Tibial artery (tissue), 4 donors: ENCODE data around the gene MATCAP1.

Experiments used
- DNase-seq, 2 donors: peaks; one replicate each; pipeline ENCODE4 v3.0.0-alpha.2; 2019
- H3K27ac ChIP-seq, 2 donors: fragments of 200-600 bp; sonication (generic) in 1 of 2; 1 replicate in 1 of 2; 2 replicates in 1 of 2; pipeline ENCODE4 v1.5.1; 2018 to 2019; ENCODE audit warnings: mild to moderate bottlenecking in 1 of 2
- H3K27me3 ChIP-seq, 2 donors: fragments of 200-600 bp; sonication (generic) in 1 of 2; one replicate each; pipeline versions ENCODE4 v1.5.1 to v1.6.0; 2016 to 2019
- H3K36me3 ChIP-seq, 3 donors: fragments of 200-600 bp; sonication (generic) in 2 of 3; one replicate each; pipeline ENCODE4 v1.5.1; 2016 to 2019; ENCODE audit warnings: mild to moderate bottlenecking in 2 of 3
- H3K4me1 ChIP-seq, 4 donors: fragments of 200-600 bp; sonication (generic) in 2 of 4; 1 replicate in 3 of 4; 2 replicates in 1 of 4; pipeline ENCODE4 v1.5.1; 2016 to 2019
- H3K4me3 ChIP-seq, 2 donors: fragments of 200-600 bp; sonication (generic) in 1 of 2; 1 replicate in 1 of 2; 2 replicates in 1 of 2; pipeline ENCODE4 v1.5.1; 2018 to 2019; ENCODE audit warnings: mild to moderate bottlenecking in 2 of 2
- H3K9me3 ChIP-seq, 3 donors: fragments of 200-600 bp; sonication (generic) in 1 of 3; one replicate each; pipeline ENCODE4 v1.5.1; 2016 to 2019
- CTCF ChIP-seq, 2 experiments: fragments of 200-600 bp in 1 of 2; fragments of 450-650 bp in 1 of 2; IDR thresholded peaks; one replicate each; pipeline ENCODE4 v1.5.1; 2017 to 2019; ENCODE audit warnings: antibody characterized with exemption in 2 of 2, mild to moderate bottlenecking in 1 of 2, moderate library complexity in 1 of 2
- intact Hi-C: fragments of 100-400 bp; cut with DNase I; formaldehyde crosslinking; loops from one replicate; pipeline ENCODE4 v1.15.0; 2023; ENCODE audit warnings: low total_unique reads

The MATCAP1 gene

GRCh38 chr16:67228034-67228785 is 44.4 kb upstream of the MATCAP1 start:
- peaks cover 0 to 26% (median 16%) of the 10 kb centered on the region in 4 donors for H3K4me1 ChIP-seq
- peak overlapping the region in 1 of 2 donors; percentile 79 for H3K27ac ChIP-seq
- no peaks in the 10 kb centered on the region for H3K27me3 ChIP-seq
- TF ChIP-seq CTCF (IDR thresholded peaks at IDR 0.05) = no peak
- H3K36me3 ChIP-seq = peaks cover 21 to 43% (median 43%) of the 10 kb centered on the region in 3 donors
- no peak for DNase-seq
- intact Hi-C loops = loop anchor here (2.0 kb wide), 1 partner anchor 17 kb away; no protein-coding TSS in a partner anchor
- H3K9me3 ChIP-seq = no peaks in the 10 kb centered on the region
- peak overlapping the region; percentile 81 to 83 for H3K4me3 ChIP-seq

DNA sequence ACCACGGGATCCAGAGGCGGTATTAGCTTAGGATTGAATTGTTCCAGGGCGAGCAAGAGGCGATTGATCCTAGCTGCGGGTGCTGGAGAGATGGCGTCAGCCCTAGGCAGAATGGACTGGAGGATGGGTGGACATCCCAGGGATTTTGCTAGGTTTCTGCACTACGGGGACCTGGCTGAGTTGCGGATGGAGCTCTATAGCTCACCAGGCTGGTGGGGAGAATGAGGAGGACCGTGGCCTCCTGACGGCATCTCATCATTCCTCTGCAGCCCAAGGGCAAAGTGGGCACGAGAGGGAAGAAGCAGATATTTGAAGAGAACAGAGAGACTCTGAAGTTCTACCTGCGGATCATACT is 43.8 kb upstream of the MATCAP1 start:
- H3K4me3 ChIP-seq = peak overlapping the region; percentile 81 to 83
- intact Hi-C loops = no loop called here
- no peaks in the 10 kb centered on the region for H3K27me3 ChIP-seq
- H3K36me3 ChIP-seq = peaks cover 21 to 41% (median 38%) of the 10 kb centered on the region in 3 donors
- H3K9me3 ChIP-seq = no peaks in the 10 kb centered on the region
- peak overlapping the region; percentile 79 to 87 for H3K27ac ChIP-seq
- H3K4me1 ChIP-seq = peaks cover 0 to 26% (median 16%) of the 10 kb centered on the region in 4 donors
- no peak for TF ChIP-seq CTCF (IDR thresholded peaks at IDR 0.05)
- DNase-seq = no peak

- intact Hi-C loops = no loop called here
- H3K27ac ChIP-seq = peak within 1 kb of the TSS; percentile 79 to 87
- TF ChIP-seq CTCF (IDR thresholded peaks at IDR 0.05) = peak in 1 of 2 experiments; percentile 25
- peak; percentile 98 for DNase-seq
- H3K4me3 ChIP-seq = peak within 1 kb of the TSS; percentile 81 to 83
- H3K4me1 ChIP-seq = peaks cover 0 to 26% (median 16%) of the 10 kb centered on the region in 4 donors
- no peaks in the 10 kb centered on the region for H3K9me3 ChIP-seq
- H3K27me3 ChIP-seq = no peaks in the 10 kb centered on the region
- peaks cover 21 to 40% (median 38%) of the 10 kb centered on the region in 3 donors for H3K36me3 ChIP-seq
Observed at GRCh38 chr16:67226804-67227566, 43.2 kb upstream of the MATCAP1 start, which contains the start of gene TMEM208. Gene TMEM208 (plus strand): TSS chr16:67227130. CDS start chr16:67227219, 89 bp downstream.

- no peaks in the 10 kb centered on the region for H3K27me3 ChIP-seq
- DNase-seq = no peak
- H3K36me3 ChIP-seq = peaks cover 21 to 34% (median 33%) of the 10 kb centered on the region in 3 donors
- TF ChIP-seq CTCF (IDR thresholded peaks at IDR 0.05) = no peak
- intact Hi-C loops = no loop called here
- no peaks in the 10 kb centered on the region for H3K9me3 ChIP-seq
- peaks cover 0 to 26% (median 16%) of the 10 kb centered on the region in 4 donors for H3K4me1 ChIP-seq
- peak overlapping the region; percentile 81 to 83 for H3K4me3 ChIP-seq
- H3K27ac ChIP-seq = peak overlapping the region; percentile 79 to 87
Observed at GRCh38 chr16:67226295-67226803, 42.6 kb upstream of the MATCAP1 start.

- Histone ChIP-seq H3K4me1 (peaks cover 0 to 26% (median 16%) of the 10 kb centered on the region in 4 donors), H3K9me3 (no peaks in the 10 kb centered on the region), H3K4me3 (no peak overlapping the region), H3K27me3 (no peaks in the 10 kb centered on the region), H3K27ac (no peak overlapping the region), H3K36me3 (peaks cover 8 to 10% (median 9%) of the 10 kb centered on the region in 3 donors)
- DNase-seq = no peak
- intact Hi-C loops = no loop called here
- TF ChIP-seq CTCF (IDR thresholded peaks at IDR 0.05) = no peak
Observed at GRCh38 chr16:67223992-67224391, 40.2 kb upstream of the MATCAP1 start.
